ENCODE data around the gene C10orf90. TPM values are rescaled to one million over a fixed set of nuclear protein-coding genes. Genes with fewer than 3 reads are reported as not detected.

The C10orf90 gene
- total RNA-seq, 4 donors from 2014 or later: 2.1 to 6.5 (median 4.1) TPM

DNA sequence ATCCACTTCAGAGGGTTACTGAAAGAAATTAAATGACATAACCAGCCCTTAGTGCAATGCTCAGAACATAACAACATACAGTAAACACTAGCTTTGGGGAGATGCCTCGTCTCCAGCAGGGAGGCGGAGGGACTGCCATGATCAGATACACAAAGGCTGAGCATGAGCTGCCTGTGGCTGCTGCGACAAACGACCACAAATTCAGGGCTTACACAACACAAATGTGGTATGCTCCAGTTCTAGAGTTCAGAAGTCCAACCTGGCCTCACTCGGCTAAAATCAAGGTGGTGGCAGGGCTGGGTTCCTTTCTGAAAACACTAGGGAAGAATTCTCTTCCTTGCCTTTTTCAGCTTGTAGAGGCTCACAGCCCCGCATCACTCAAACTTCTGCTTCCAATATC, 154.0 kb downstream of the C10orf90 start:
- DNase-seq (ENCODE audit: low spot score in 2 of 2): no peak
- Histone ChIP-seq H3K9me3 (no peaks in the 10 kb centered on the region), H3K4me3 (no peak overlapping the region), H3K27ac (no peak overlapping the region), H3K36me3 (no peaks in the 10 kb centered on the region), H3K27me3 (no peaks in the 10 kb centered on the region), H3K4me1 (peaks cover 9% of the 10 kb centered on the region)
- TF ChIP-seq EP300 (IDR thresholded peaks at IDR 0.05) (no peak), POLR2A (IDR thresholded peaks at IDR 0.05) (no peak), POLR2AphosphoS5 (IDR thresholded peaks at IDR 0.05) (no peak)
- TF ChIP-seq, protein P1, sequence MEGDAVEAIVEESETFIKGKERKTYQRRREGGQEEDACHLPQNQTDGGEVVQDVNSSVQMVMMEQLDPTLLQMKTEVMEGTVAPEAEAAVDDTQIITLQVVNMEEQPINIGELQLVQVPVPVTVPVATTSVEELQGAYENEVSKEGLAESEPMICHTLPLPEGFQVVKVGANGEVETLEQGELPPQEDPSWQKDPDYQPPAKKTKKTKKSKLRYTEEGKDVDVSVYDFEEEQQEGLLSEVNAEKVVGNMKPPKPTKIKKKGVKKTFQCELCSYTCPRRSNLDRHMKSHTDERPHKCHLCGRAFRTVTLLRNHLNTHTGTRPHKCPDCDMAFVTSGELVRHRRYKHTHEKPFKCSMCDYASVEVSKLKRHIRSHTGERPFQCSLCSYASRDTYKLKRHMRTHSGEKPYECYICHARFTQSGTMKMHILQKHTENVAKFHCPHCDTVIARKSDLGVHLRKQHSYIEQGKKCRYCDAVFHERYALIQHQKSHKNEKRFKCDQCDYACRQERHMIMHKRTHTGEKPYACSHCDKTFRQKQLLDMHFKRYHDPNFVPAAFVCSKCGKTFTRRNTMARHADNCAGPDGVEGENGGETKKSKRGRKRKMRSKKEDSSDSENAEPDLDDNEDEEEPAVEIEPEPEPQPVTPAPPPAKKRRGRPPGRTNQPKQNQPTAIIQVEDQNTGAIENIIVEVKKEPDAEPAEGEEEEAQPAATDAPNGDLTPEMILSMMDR (IDR thresholded peaks at IDR 0.05): no peak
- 91% methylated on average over 6 of the region's 6 CpGs for WGBS

DNA sequence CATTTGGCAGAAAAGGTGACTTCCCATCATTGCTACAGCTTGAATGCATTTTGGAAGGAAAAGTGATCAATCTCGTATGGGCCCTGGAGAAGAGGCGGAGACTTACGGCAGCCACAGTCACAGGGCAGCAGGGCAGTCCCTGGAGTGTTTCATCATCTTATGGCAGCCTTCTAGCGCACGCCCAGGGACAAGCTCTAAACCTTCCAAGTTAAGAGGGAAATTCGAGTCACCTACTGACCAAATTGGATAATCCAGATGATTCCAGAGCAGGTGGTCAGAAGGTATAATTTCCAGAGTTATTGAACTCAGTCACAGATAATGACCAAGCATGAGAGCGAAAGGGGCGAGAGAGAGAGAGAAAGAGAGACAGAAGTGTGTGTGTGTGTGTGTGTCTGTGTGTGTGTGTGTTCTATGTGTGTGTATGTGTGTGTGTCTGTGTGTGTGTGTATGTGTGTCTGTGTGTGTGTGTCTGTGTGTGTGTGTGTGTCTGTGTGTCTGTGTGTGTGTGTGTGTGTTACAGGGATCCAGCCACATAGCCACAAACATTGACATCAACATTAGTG, 158.5 kb downstream of the C10orf90 start:
- no peak for DNase-seq (ENCODE audit: low spot score in 2 of 2)
- H3K27me3 ChIP-seq: no peaks in the 10 kb centered on the region
- 50% methylated on average over 8 of the region's 8 CpGs for WGBS
- TF ChIP-seq POLR2A (IDR thresholded peaks at IDR 0.05): no peak
- no peaks in the 10 kb centered on the region for H3K36me3 ChIP-seq
- no peak overlapping the region for H3K27ac ChIP-seq
- no peak overlapping the region for H3K4me3 ChIP-seq
- no peaks in the 10 kb centered on the region for H3K9me3 ChIP-seq
- no peaks in the 10 kb centered on the region for H3K4me1 ChIP-seq

DNA sequence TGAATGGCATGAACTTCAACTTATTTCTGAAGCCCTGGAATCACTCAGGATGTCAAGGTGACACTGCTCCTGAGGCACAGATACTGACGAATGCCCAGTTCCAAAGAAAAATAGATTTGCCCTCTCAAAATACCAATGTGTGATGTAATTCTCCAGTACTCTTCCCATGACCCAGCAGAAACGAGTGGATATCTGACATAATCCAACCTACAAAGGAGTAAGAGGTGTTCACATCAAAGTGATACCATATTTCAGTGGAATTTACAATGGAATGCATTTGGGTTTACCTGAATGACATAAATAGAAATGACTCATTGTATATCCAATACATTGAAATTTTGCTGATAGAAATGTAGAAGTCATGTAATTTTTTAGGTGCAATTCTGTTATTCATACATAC, 161.3 kb downstream of the C10orf90 start:
- 74% methylated on average over 2 of the region's 2 CpGs for WGBS

DNA sequence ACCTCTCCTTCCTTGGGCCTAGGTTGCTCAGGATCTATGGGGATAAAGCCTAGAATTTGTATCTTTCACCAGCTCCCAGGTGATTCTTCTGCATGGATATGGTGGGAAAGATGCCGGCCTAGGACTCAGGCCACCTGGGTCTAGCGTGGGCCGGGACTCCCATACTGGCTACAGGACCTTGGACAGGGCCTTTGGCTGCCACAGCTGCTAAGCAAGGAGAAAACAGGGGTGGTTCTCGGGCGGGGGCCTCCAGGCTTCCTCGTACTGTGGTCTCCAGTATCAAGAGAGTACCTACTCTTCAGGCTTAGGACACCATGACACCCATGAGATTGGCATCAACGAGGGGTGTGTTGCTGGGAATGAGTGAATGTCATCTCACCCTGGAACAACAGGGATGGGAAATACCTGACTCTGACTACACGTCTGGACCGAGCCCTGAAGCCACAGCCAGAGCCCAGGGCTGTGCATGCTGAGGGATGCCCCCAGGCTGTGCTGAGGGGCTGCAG, 161.9 kb downstream of the C10orf90 start:
- H3K36me3 ChIP-seq: no peaks in the 10 kb centered on the region

More for the DNA sequence above, 161.3 kb downstream of the C10orf90 start:
- H3K4me1 ChIP-seq: no peaks in the 10 kb centered on the region
- no peaks in the 10 kb centered on the region for H3K36me3 ChIP-seq
- no peak overlapping the region for H3K27ac ChIP-seq
- H3K4me3 ChIP-seq: no peak overlapping the region
- DNase-seq (ENCODE audit: low spot score in 2 of 2): no peak
- no peaks in the 10 kb centered on the region for H3K9me3 ChIP-seq
- no peaks in the 10 kb centered on the region for H3K27me3 ChIP-seq
- TF ChIP-seq POLR2A (IDR thresholded peaks at IDR 0.05): no peak
- TF ChIP-seq, protein P1 (IDR thresholded peaks at IDR 0.05): no peak
- TF ChIP-seq POLR2AphosphoS5 (IDR thresholded peaks at IDR 0.05): no peak
- TF ChIP-seq EP300 (IDR thresholded peaks at IDR 0.05): no peak

DNA sequence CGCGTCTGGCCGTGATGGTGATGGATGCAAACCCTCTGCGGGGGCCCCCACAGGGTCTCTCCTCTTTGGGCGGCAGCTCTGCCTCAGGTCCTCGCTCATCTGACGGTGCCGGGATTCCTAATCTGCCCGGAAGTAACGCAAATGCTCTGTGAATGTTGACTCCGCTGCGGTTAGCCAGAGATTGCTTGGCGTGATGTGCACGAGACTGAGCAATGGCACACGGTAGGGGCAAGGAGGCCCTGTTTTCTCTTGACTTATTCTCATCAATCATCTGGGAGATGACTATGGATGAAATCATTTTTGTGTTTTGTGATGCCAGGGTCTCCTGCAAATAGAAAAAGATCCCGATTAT, 165.8 kb downstream of the C10orf90 start:
- 84% methylated on average over 16 of the region's 16 CpGs for WGBS
- TF ChIP-seq, protein P1 (IDR thresholded peaks at IDR 0.05): no peak
- TF ChIP-seq POLR2AphosphoS5 (IDR thresholded peaks at IDR 0.05) (no peak), EP300 (IDR thresholded peaks at IDR 0.05) (no peak), POLR2A (IDR thresholded peaks at IDR 0.05) (no peak)
- no peak overlapping the region for H3K27ac ChIP-seq
- no peaks in the 10 kb centered on the region for H3K36me3 ChIP-seq
- no peak for DNase-seq (ENCODE audit: low spot score in 2 of 2)
- H3K4me1 ChIP-seq: no peaks in the 10 kb centered on the region
- no peaks in the 10 kb centered on the region for H3K9me3 ChIP-seq
- H3K4me3 ChIP-seq: no peak overlapping the region
- H3K27me3 ChIP-seq: no peaks in the 10 kb centered on the region

More for the DNA sequence above, 161.9 kb downstream of the C10orf90 start:
- no peaks in the 10 kb centered on the region for H3K9me3 ChIP-seq
- H3K4me1 ChIP-seq: no peaks in the 10 kb centered on the region
- no peak for DNase-seq (ENCODE audit: low spot score in 2 of 2)
- no peak overlapping the region for H3K4me3 ChIP-seq
- H3K27ac ChIP-seq: no peak overlapping the region
- TF ChIP-seq POLR2AphosphoS5 (IDR thresholded peaks at IDR 0.05) (no peak), POLR2A (IDR thresholded peaks at IDR 0.05) (no peak), EP300 (IDR thresholded peaks at IDR 0.05) (no peak)
- TF ChIP-seq, protein P1 (IDR thresholded peaks at IDR 0.05): no peak
- 88% methylated on average over 6 of the region's 9 CpGs for WGBS
- H3K27me3 ChIP-seq: no peaks in the 10 kb centered on the region

Data from suprapubic skin (tissue), 4 donors.